NAMALWA (cell line): Measurements from ENCODE around the gene PIH1D1.
A peak's percentile ranks its signal among the peaks of the same experiment; 100 is the strongest.

Experiments used
- DNase-seq: peaks from one replicate; pipeline ENCODE4 v3.0.0-alpha.2; 2015; ENCODE audit warnings: low spot score

Gene PIH1D1

GRCh38 chr19:49435670-49436069, 15.9 kb downstream of the PIH1D1 start:
- DNase-seq: no peak

DNA sequence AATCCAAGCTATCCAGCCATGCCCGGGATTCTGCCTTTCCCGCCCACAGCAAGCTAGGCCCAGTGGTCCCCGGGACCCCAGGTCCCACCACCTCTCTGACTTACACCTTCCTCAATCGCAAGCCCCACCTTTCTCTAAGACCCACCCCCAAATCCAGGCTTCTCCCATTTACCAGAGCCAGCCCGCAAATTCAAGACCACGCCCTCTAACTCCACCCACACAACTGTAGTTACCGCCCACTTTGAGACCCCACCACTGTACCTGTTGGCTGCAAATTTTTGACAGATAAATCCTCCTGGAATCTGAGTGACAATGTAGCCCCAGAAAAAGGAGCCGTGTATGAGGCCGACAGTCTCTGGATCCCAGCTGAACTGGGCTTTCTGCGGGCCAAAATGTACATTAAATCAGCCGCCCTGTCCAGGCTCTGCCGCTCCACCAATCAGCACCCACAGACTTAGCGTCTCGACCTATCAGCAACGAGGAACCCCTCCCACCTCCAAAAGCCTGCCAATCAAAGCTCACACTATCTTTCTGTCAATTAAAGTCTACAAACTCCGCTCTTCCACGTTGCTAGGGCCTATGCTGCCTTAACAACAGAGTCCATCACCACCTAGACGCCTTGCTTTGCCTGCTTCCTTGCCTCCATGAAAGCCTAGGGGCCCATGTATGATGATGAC, 16.6 kb downstream of the PIH1D1 start:
- DNase-seq: peak; percentile 58

DNA sequence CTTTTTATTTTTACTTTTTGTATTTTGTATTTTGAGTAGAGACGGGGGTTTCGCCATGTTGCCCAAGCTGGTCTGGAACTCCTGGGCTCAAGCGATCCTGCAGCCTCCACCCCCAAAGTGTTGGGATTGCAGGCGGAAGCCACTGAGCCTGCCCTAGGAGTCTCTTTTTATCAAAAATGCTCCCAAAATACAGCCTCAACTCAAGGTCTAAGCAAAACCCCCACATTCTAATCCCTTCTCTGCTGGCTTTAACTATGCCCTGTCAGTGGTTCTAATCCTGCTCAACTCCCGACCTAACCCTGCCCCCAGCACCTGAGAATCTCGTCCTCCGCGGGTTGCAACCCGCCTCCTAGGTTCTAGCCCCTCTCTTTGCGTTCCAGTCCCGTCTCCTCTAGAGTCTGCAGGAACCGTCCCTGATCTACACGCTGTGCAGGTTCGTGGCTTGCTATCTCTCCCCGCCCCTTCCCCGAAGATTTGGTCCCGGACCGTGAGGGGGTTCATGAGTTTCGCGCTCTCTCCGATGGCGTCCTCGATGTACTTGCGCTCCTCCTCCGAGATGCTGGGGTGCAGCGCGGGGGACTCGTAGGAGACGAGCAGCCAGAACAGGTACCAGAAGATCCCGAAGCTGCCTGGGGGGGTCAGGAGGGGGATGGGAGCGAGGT, 18.2 kb downstream of the PIH1D1 start:
- DNase-seq: no peak

- DNase-seq: no peak
Observed at GRCh38 chr19:49432141-49433073, 19.2 kb downstream of the PIH1D1 start.

DNA sequence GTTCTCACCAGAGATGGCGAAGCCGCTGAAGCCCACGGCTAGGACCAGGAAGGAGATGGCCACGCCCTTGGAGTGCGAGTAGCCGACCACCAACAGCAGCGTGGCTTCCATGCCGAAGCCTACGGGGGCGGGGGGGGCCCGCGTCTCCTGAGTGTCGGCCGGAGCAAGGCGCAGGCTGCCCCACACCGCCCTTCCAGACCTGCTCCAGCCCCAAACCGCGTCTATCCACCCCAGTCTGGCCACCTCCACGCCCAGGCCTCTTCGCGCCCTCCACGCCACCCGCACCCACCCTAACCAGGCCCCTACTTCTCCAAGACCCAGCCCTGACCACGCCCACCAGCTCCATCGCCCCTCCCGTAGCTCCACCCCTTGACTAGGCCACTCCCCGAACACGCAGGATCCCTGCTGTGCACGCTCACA, 20.3 kb downstream of the PIH1D1 start:
- DNase-seq: peak; percentile 56

- peak; percentile 64 for DNase-seq
Observed at GRCh38 chr19:49430678-49431329, 20.8 kb downstream of the PIH1D1 start.

- no peak for DNase-seq
Observed at GRCh38 chr19:49430172-49430677, 21.4 kb downstream of the PIH1D1 start.

DNA sequence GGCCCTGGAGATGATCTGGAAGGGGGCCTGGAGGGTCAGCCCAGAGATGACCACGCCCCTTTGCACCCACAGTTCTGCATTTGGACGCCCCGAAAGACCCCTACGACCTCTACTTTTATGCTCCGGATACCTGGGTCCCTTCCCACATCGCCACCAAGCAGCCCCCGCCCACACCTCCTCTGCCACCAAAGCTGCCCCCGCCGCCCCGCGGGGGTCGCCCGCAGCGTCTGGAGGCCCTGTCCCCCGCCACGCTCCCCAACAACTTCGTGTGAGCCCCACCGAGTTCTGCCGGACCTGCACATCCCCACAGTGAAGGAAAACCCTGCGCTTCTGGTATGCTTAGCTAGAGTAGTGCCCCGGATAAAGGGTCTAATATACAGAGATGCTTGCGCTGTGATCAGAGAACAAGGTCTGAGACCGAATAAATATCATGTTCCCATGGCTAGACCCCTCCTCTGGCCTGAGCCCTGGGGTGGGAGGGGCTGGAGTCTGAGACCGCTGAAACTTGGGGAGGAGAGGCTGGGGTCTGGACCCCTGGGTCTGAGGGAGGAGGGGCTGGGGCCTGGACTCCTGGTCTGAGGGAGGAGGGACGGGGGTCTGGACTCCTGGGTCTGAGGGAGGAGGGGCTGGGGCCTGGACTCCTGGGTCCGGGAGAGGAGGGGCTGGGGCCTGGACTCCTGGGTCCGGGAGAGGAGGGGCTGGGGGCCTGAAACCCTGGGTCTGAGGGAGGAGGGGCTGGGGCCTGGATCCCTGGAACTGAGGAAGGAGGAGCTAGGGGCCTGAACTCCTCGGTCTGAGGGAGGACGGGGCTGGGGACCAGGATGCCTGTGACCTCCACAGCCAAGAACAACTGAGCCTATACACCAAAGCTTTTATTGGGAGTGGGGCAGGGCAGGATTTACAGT, 22.8 kb downstream of the PIH1D1 start:
- DNase-seq: no peak

GRCh38 chr19:49427855-49428546, 23.6 kb downstream of the PIH1D1 start:
- no peak for DNase-seq

DNA sequence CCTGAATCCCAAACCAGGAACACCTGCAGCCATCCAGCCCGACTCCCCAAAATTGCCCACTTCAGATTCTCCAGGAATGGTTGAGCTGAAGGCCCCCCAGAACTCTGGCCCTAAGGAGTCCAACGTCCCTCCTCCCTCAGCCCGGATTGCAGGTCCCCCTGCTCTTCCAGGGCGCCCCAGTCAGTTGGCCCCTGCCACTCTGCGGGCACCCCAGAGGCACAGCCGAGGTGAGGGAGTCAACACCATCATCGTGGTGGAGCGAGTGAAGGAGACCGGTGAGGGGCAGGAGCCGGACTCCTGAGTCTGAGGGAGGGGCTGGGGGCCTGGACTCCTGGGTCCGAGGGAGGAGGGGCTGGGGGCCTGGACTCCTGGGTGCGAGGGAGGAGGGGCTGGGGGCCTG, 24.3 kb downstream of the PIH1D1 start:
- DNase-seq: no peak

DNA sequence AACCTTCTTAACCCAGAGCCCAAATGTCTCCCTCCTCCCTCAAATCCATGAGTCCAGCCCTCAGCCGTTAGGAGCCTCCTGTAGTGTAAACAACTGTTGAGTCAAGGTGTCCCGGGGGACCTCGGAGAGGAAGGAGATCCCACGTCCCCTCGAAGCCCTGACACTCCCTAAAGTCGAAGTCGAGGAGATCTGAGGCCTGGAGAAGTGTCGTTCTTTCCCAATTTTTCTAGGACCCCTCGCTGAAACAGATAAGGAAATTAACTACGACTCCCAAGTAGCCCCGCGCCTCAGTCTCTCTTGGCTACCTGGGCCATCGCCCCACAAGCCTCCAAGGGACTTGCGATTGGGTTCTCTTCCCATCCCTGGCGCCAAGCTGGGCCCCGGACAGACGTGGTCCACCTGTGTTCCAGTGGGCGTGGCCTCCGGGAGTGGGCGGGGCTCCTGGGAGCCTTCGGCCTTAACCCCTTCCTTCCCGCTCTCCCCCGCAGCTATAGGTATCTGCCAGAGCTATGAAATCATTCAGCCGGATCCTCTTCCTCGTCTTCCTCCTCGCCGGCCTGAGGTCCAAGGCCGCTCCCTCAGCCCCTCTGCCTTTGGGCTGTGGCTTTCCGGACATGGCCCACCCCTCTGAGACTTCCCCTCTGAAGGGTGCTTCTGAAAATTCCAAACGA, 25.6 kb downstream of the PIH1D1 start:
- DNase-seq: peak; percentile 38

DNA sequence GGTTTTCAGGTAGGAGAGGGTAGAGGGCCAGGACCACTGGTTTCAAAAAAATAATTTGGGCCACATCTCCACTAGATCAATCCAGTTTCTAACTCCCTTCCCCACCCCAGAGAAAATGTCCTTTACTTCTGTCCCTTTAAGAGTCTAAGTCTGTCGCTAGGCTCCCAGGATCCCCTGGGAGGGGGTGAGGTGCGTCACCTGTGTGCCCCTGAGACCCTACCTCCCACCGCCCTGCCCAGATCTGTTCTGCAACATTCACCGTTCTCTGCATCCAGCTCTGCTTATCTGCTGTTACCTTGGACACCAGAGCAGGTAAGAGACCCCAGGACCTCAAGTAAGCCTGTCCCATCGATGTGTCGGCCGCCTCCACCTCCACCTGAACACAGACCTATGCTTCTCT, 26.4 kb downstream of the PIH1D1 start, which contains the start of gene GFY:
GFY (plus strand) TSS at position 211 of the 400 bp plus-strand sequence. CDS start 1,043 bp downstream, outside the sequence.
- no peak for DNase-seq

DNA sequence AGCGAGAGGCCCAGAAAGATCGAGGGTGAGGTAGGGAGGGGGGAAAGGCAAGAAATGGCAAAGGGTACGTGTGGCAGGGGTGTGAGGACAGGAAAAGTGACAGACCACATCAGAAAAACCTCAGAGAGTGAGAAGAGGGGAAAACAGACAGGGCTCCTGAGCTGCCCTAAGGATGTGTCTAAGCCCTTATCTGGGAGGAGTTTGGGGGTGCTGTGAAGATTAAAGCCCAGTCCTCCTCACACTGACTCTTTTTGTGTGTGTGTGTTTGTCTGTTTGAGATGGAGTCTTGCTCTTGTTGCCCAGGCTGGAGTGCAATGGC, 27.7 kb downstream of the PIH1D1 start:
- no peak for DNase-seq

DNA sequence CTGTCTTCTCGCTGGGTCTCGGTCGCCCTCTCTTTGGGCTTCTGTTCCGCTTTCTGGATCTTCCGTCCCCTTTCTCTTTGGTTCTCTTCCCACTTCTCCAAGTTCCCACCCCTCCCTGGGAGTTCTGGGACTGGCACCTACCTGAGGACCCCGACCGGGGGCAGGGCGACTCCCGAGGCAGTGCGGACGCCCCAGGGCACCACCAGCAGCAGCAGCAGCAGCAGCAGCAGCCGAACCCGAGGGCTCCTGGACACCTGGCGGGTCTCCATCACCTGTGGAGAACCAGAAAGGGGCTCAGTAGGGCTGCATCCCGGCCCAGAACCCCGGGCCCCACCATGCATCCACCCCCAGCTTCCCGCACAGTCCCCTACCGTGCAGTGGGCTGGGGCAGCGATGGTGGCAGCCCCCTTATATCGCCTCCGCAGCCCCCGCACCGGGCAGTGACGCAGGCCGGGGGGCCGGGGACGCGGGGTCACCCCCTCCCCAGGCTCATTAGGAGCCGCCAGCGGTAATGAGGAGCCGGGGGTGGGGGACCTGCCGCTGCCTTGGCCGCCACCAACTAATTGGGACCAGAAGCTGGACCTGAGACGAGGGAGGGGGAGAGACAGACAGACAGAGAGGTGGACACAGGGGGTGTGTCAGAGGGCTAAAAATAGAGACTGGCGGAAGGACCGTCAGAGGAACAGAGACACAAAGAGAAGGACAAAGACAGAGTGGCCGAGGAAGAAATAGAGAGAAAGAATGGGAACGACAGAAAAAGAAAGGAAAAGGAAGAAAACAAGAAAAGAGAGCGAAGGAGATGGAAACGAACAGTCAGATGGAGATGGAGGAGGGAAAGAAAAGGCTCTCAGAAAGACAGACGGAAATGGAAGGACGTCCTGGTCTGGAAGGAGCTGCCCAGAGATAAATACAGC, 28.3 kb downstream of the PIH1D1 start, which contains the start of gene PTH2:
PTH2 (minus strand) TSS at position 371 of the 914 bp plus-strand sequence; CDS start at position 269, 102 bp downstream.
- DNase-seq: no peak

DNA sequence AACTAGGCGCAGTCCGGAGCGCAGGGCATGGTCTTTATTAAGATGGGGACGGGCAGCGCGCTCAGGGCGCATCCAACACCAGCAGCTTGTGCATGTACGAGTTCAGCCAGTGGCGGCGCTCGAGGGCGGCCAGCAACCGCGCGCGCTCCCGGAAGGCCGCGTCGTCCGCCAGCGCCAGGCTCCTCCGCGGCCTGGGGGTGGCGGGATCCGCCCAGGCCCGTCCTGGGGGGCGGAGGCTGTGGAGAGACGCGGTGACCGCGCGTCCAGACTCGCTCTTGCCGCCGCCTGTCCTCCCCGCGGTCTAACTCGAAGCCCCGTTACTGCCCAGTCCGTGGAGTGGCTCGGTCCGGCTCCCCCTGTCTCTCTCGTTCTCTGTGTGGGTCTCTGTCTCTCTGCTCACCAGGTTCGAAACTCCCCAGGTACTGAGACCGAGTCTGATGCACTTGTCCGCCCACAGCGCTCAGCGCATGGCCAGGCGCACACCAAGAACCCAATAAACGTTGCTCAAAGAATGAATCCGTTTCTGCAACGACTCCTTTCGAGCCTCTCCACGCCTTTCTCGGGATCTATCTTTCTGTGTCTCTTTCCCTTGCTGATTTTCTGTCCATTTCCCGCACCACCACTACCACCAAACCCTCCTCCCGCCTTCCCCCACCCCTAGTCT, 29.1 kb downstream of the PIH1D1 start:
- no peak for DNase-seq

- no peak for DNase-seq
Observed at GRCh38 chr19:49421878-49422202, 29.8 kb downstream of the PIH1D1 start.

- DNase-seq: peak; percentile 78
Observed at GRCh38 chr19:49421039-49421877, 30.4 kb downstream of the PIH1D1 start.
